Esophagus (tissue), 2 donors: ENCODE results near the gene FDXR. TPM values are rescaled to one million over a fixed set of nuclear protein-coding genes. Genes with fewer than 3 reads are reported as not detected.
A peak's percentile ranks its signal among the peaks of the same experiment; 100 is the strongest.

Experiments
- H3K27ac ChIP-seq, 2 donors: one replicate each; pipeline ENCODE4 v1.5.1; 2013; ENCODE audit warnings: low read depth in 2 of 2, mild to moderate bottlenecking in 2 of 2, inconsistent platforms in 1 of 2, low read length in 1 of 2, moderate library complexity in 1 of 2
- H3K27me3 ChIP-seq, 2 donors: one replicate each; pipeline ENCODE4 v1.6.1; 2013; ENCODE audit warnings: low read length in 2 of 2, control low read depth in 1 of 2, mild to moderate bottlenecking in 1 of 2; ENCODE audit not compliant: insufficient read depth in 2 of 2, control insufficient read depth in 1 of 2
- H3K36me3 ChIP-seq, 2 donors: one replicate each; pipeline ENCODE4 v1.6.1; 2013; ENCODE audit warnings: low read length in 1 of 2; ENCODE audit not compliant: control insufficient read depth in 2 of 2, insufficient read depth in 2 of 2
- H3K4me1 ChIP-seq, 2 donors: one replicate each; pipeline ENCODE4 v1.6.1; 2013; ENCODE audit warnings: low read length in 1 of 2; ENCODE audit not compliant: control insufficient read depth in 2 of 2, insufficient read depth in 2 of 2
- H3K4me3 ChIP-seq, 2 donors: one replicate each; pipeline ENCODE4 v1.5.1; 2013; ENCODE audit warnings: low read length in 2 of 2, mild to moderate bottlenecking in 2 of 2, low read depth in 1 of 2, moderate library complexity in 1 of 2
- H3K9me3 ChIP-seq, 2 donors: one replicate each; pipeline ENCODE4 v1.6.1; 2013; ENCODE audit warnings: mild to moderate bottlenecking in 2 of 2, low read depth in 1 of 2, low read length in 1 of 2, moderate library complexity in 1 of 2; ENCODE audit not compliant: control insufficient read depth in 2 of 2, insufficient read depth in 1 of 2
- WGBS, 2 donors: extraction: QIAGEN DNeasy Blood & Tissue Kit; methylation state at CpG; one replicate each; pipeline ENCODE4 v1.1.7; 2013; 5-methylcytosine and 5-hydroxymethylcytosine counted together
- polyA plus RNA-seq, 2 donors: library from polyadenylated mRNA; stranded (reverse); fragments of 200-250 nt; gene quantifications; one replicate each; pipeline ENCODE4 v1.2.3, GENCODE V29; 2013
- donor health status: healthy with polysubstance abuse.
- donor health status: Bipolar disorder and iron deficiency.

FDXR gene
- polyA plus RNA-seq, 2 donors = 13.4 to 28.9 TPM

GRCh38 chr17:74866198-74866835, 6.5 kb downstream of the FDXR start:
- WGBS, 2 donors = 76 to 84% methylated on average over 19 of the region's 19 CpGs

GRCh38 chr17:74865504-74866197, 7.1 kb downstream of the FDXR start:
- 69 to 78% methylated on average over 18 to 19 of the region's 19 CpGs for WGBS, 2 donors
- Histone ChIP-seq H3K9me3 (no peaks in the 10 kb centered on the region), H3K27ac (no peak overlapping the region), H3K36me3 (peaks cover 0 to 15% of the 10 kb centered on the region in 2 donors), H3K27me3 (peaks cover 0 to 7% of the 10 kb centered on the region in 2 donors), H3K4me1 (peaks cover 7 to 10% of the 10 kb centered on the region in 2 donors), H3K4me3 (no peak overlapping the region)

More at GRCh38 chr17:74866198-74866835, 6.5 kb downstream of the FDXR start:
- H3K4me1 ChIP-seq = peaks cover 4 to 7% of the 10 kb centered on the region in 2 donors
- peaks cover 0 to 15% of the 10 kb centered on the region in 2 donors for H3K36me3 ChIP-seq
- no peak overlapping the region for H3K27ac ChIP-seq
- no peak overlapping the region for H3K4me3 ChIP-seq
- no peaks in the 10 kb centered on the region for H3K27me3 ChIP-seq
- H3K9me3 ChIP-seq = no peaks in the 10 kb centered on the region

- Histone ChIP-seq H3K36me3 (peaks cover 0 to 13% of the 10 kb centered on the region in 2 donors), H3K4me3 (no peak overlapping the region), H3K4me1 (peaks cover 7 to 10% of the 10 kb centered on the region in 2 donors), H3K27me3 (peaks cover 0 to 14% of the 10 kb centered on the region in 2 donors), H3K27ac (no peak overlapping the region), H3K9me3 (no peaks in the 10 kb centered on the region)
- 25 to 26% methylated on average over 11 of the region's 11 CpGs for WGBS, 2 donors
Observed at GRCh38 chr17:74864866-74865395, 7.9 kb downstream of the FDXR start.

GRCh38 chr17:74864297-74864865, 8.4 kb downstream of the FDXR start:
- Histone ChIP-seq H3K27me3 (peaks cover 0 to 19% of the 10 kb centered on the region in 2 donors), H3K9me3 (no peaks in the 10 kb centered on the region), H3K4me1 (peaks cover 7 to 10% of the 10 kb centered on the region in 2 donors), H3K4me3 (no peak overlapping the region), H3K27ac (no peak overlapping the region), H3K36me3 (peaks cover 0 to 10% of the 10 kb centered on the region in 2 donors)
- 90 to 92% methylated on average over 15 of the region's 15 CpGs for WGBS, 2 donors

GRCh38 chr17:74863420-74864296, 9.1 kb downstream of the FDXR start:
- Histone ChIP-seq H3K9me3 (no peaks in the 10 kb centered on the region), H3K36me3 (peaks cover 0 to 10% of the 10 kb centered on the region in 2 donors), H3K27ac (no peak overlapping the region), H3K27me3 (peaks cover 0 to 24% of the 10 kb centered on the region in 2 donors), H3K4me3 (no peak overlapping the region), H3K4me1 (peaks cover 7 to 10% of the 10 kb centered on the region in 2 donors)
- 86 to 90% methylated on average over 19 to 25 of the region's 25 CpGs for WGBS, 2 donors

GRCh38 chr17:74862919-74863318, 9.9 kb downstream of the FDXR start:
- WGBS, 2 donors = 84 to 88% methylated on average over 6 of the region's 6 CpGs
- Histone ChIP-seq H3K27me3 (peaks cover 0 to 24% of the 10 kb centered on the region in 2 donors), H3K27ac (no peak overlapping the region), H3K36me3 (peaks cover 0 to 10% of the 10 kb centered on the region in 2 donors), H3K4me3 (no peak overlapping the region), H3K9me3 (no peaks in the 10 kb centered on the region), H3K4me1 (peaks cover 7 to 10% of the 10 kb centered on the region in 2 donors)

GRCh38 chr17:74862108-74862901, 10.5 kb downstream of the FDXR start:
- Histone ChIP-seq H3K27me3 (peaks cover 0 to 24% of the 10 kb centered on the region in 2 donors), H3K4me3 (peak overlapping the region in 1 of 2 donors; percentile 16), H3K9me3 (no peaks in the 10 kb centered on the region), H3K4me1 (peaks cover 7 to 10% of the 10 kb centered on the region in 2 donors), H3K36me3 (peaks cover 0 to 10% of the 10 kb centered on the region in 2 donors), H3K27ac (no peak overlapping the region)
- WGBS, 2 donors = 47 to 51% methylated on average over 25 of the region's 25 CpGs

GRCh38 chr17:74861662-74862107, 11.1 kb downstream of the FDXR start:
- H3K27ac ChIP-seq = no peak overlapping the region
- peaks cover 0 to 28% of the 10 kb centered on the region in 2 donors for H3K27me3 ChIP-seq
- H3K4me3 ChIP-seq = peak overlapping the region in 1 of 2 donors; percentile 16
- H3K36me3 ChIP-seq = peaks cover 0 to 10% of the 10 kb centered on the region in 2 donors
- 5 to 8% methylated on average over 9 to 36 of the region's 36 CpGs for WGBS, 2 donors
- no peaks in the 10 kb centered on the region for H3K9me3 ChIP-seq
- peaks cover 7 to 10% of the 10 kb centered on the region in 2 donors for H3K4me1 ChIP-seq
